GM12878 (cell line): ENCODE data around the gene INPP5D. TPM values are rescaled to one million over a fixed set of nuclear protein-coding genes. Genes with fewer than 3 reads are reported as not detected.

Experiments
- ATAC-seq: fragments of 200-7000 bp; cut with Tn5 transposase; 3 replicates; pipeline ENCODE4 v1.9.1; 2020; ENCODE audit warnings: mild to moderate bottlenecking, moderate library complexity
- BruUV-seq: library from RNA; stranded (reverse); fragments of 400-500 nt; replicated peaks from 2 replicates; lab custom pipeline; 2021; lab: Mats Ljungman, UMichigan
- CTCF ChIA-PET: fragments of 300-600 bp; sonication (Branson Sonifier 250); formaldehyde crosslinking; extraction: SDS; loops from one replicate; lab custom pipeline; 2021; ENCODE audit warnings: inconsistent platforms; lab: Yijun Ruan, JAX
- POLR2A ChIA-PET: fragments of 350-600 bp; formaldehyde crosslinking; extraction: SDS; loops from one replicate; lab custom pipeline; 2021; ENCODE audit warnings: inconsistent platforms; lab: Charles Lee
- RAD21 ChIA-PET: fragments of 300-600 bp; sonication (Branson Sonifier 250); formaldehyde crosslinking; loops from one replicate; lab custom pipeline; 2023; ENCODE audit warnings: antibody characterized with exemption; ENCODE audit not compliant: unreplicated experiment; lab: Charles Lee
- SMC1A ChIA-PET: fragments of 300-600 bp; sonication (Branson Sonifier 250); formaldehyde crosslinking; loops from one replicate; lab custom pipeline; 2023; ENCODE audit not compliant: unreplicated experiment, uncharacterized antibody; lab: Charles Lee
- DNase-seq: peaks from one replicate; pipeline ENCODE4 v3.0.0-alpha.2; 2011; ENCODE audit warnings: low read depth, low spot score
- FAIRE-seq: peaks from 3 replicates; lab custom pipeline; 2011; peaks lifted over from hg19 to GRCh38; lab: Jason Lieb, UNC
- H2AFZ ChIP-seq: 2 replicates; pipeline ENCODE4 v1.6.0; 2011; ENCODE audit warnings: low read depth, low read length, control low read depth; ENCODE audit not compliant: control insufficient read depth
- H3K27ac ChIP-seq: 2 replicates; pipeline ENCODE4 v1.5.1; 2011; ENCODE audit warnings: control low read depth; ENCODE audit not compliant: control insufficient read depth, insufficient read depth
- H3K27me3 ChIP-seq, 2 experiments: replicated peaks in 1 of 2; 2 replicates each; pipeline versions ENCODE4 v1.6.0 to v1.6.1; 2011; ENCODE audit warnings: low read length in 1 of 2; ENCODE audit not compliant: control insufficient read depth in 2 of 2, insufficient read depth in 2 of 2
- H3K36me3 ChIP-seq, 2 experiments: 2 replicates each; pipeline ENCODE4 v1.5.1; 2011; ENCODE audit warnings: low read length in 1 of 2; ENCODE audit not compliant: control insufficient read depth in 2 of 2, insufficient read depth in 2 of 2
- H3K4me1 ChIP-seq: 2 replicates; pipeline ENCODE4 v1.6.1; 2011; ENCODE audit warnings: mild to moderate bottlenecking, low read length, moderate library complexity, mixed read lengths; ENCODE audit not compliant: control insufficient read depth, insufficient read depth
- H3K4me2 ChIP-seq: 2 replicates; pipeline ENCODE4 v1.6.0; 2011; ENCODE audit warnings: control low read depth; ENCODE audit not compliant: control insufficient read depth, insufficient read depth
- H3K4me3 ChIP-seq: fragments of 200-600 bp; sonication (generic); 2 replicates; pipeline ENCODE4 v1.5.1; 2016
- H3K79me2 ChIP-seq: 2 replicates; pipeline ENCODE4 v1.6.0; 2011; ENCODE audit warnings: low read length; ENCODE audit not compliant: control insufficient read depth, insufficient read depth
- H3K9ac ChIP-seq: 2 replicates; pipeline ENCODE4 v1.8.0; 2011; ENCODE audit warnings: low read length, control low read depth, mixed read lengths; ENCODE audit not compliant: control insufficient read depth, insufficient read depth
- H3K9me3 ChIP-seq: replicated peaks from 3 replicates; pipeline ENCODE4 v1.5.1; 2011; ENCODE audit warnings: mild to moderate bottlenecking, low read length; ENCODE audit not compliant: control insufficient read depth, insufficient read depth
- H4K20me1 ChIP-seq: 2 replicates; pipeline ENCODE4 v1.6.0; 2011; ENCODE audit not compliant: control insufficient read depth, insufficient read depth
- BHLHE40 ChIP-seq, 2 experiments: fragments of 450-650 bp in 1 of 2; IDR thresholded peaks; 2 replicates each; pipeline ENCODE4 v1.6.1; 2011 to 2017; ENCODE audit warnings: low read depth in 2 of 2, borderline replicate concordance in 1 of 2, improper control_type of control experiment in 1 of 2, low read length in 1 of 2, mild to moderate bottlenecking in 1 of 2
- BRCA1 ChIP-seq: IDR thresholded peaks from 2 replicates; pipeline ENCODE4 v1.6.1; 2011; ENCODE audit warnings: low read depth, low read length, improper control_type of control experiment
- CEBPB ChIP-seq, 2 experiments: fragments of 150-350 bp in 1 of 2; IDR thresholded peaks; 2 replicates each; pipeline ENCODE4 v1.6.1; 2012 to 2014; ENCODE audit warnings: low read depth in 2 of 2, low read length in 2 of 2, borderline replicate concordance in 1 of 2, inconsistent platforms in 1 of 2
- CHD4 ChIP-seq: fragments of 200-600 bp; sonication (generic); IDR thresholded peaks from 2 replicates; pipeline ENCODE4 v1.6.1; 2016; ENCODE audit warnings: mild to moderate bottlenecking
- EGR1 ChIP-seq, 2 experiments: IDR thresholded peaks; 1 replicate in 1 of 2; 2 replicates in 1 of 2; pipeline ENCODE4 v1.6.1; 2011 to 2012; ENCODE audit warnings: low read depth in 2 of 2, low read length in 2 of 2, borderline replicate concordance in 1 of 2, mild to moderate bottlenecking in 1 of 2, moderate library complexity in 1 of 2
- LARP7 ChIP-seq: fragments of 450-650 bp; IDR thresholded peaks from 2 replicates; pipeline ENCODE4 v1.6.1; 2017; ENCODE audit warnings: mild to moderate bottlenecking
- MEF2A ChIP-seq: IDR thresholded peaks from 2 replicates; pipeline ENCODE4 v1.6.1; 2011; ENCODE audit warnings: low read depth, mild to moderate bottlenecking, low read length, moderate library complexity; ENCODE audit not compliant: insufficient read depth
- NR2C1 ChIP-seq: fragments of 450-650 bp; IDR thresholded peaks from 2 replicates; pipeline ENCODE4 v1.6.1; 2017; ENCODE audit warnings: antibody characterized with exemption, mild to moderate bottlenecking, moderate library complexity
- PAX5 ChIP-seq: IDR thresholded peaks from 2 replicates; pipeline ENCODE4 v1.6.1; 2011; ENCODE audit warnings: low read depth, low read length, borderline replicate concordance
- PML ChIP-seq: IDR thresholded peaks from 2 replicates; pipeline ENCODE4 v1.6.1; 2012; ENCODE audit warnings: low read length, inconsistent platforms
- RAD51 ChIP-seq: fragments of 450-650 bp; IDR thresholded peaks from 2 replicates; pipeline ENCODE4 v1.6.1; 2016; ENCODE audit warnings: moderate library complexity, mild to moderate bottlenecking, inconsistent platforms
- SIX5 ChIP-seq: IDR thresholded peaks from 2 replicates; pipeline ENCODE4 v1.6.1; 2011; ENCODE audit warnings: mild to moderate bottlenecking, low read depth, low read length, moderate library complexity; ENCODE audit not compliant: severe bottlenecking
- SMAD5 ChIP-seq: IDR thresholded peaks from 2 replicates; pipeline ENCODE4 v1.6.1; 2016; ENCODE audit warnings: antibody characterized with exemption, low read depth
- ZNF384 ChIP-seq: IDR thresholded peaks from 2 replicates; pipeline ENCODE4 v1.6.1; 2012; ENCODE audit warnings: low read depth, mild to moderate bottlenecking, low read length, improper control_type of control experiment, borderline replicate concordance
- WGBS: methylation state at CpG from one replicate; pipeline ENCODE4 v1.1.6; 2016; ENCODE audit warnings: low lambda C conversion rate; ENCODE audit not compliant: insufficient replicate concordance, insufficient coverage; ENCODE audit errors: missing lambda C conversion rate; 5-methylcytosine and 5-hydroxymethylcytosine counted together
- in situ Hi-C: fragments of 300-500 bp; cut with MboI; formaldehyde crosslinking; loops from 9 replicates; pipeline ENCODE4 v1.14.3; 2018; ENCODE audit warnings: mixed read lengths
- intact Hi-C: fragments of 100-400 bp; cut with micrococcal nuclease; formaldehyde crosslinking; loops from one replicate; pipeline ENCODE4 v1.14.2; 2022; ENCODE audit not compliant: unreplicated experiment
- polyA plus RNA-seq, 11 experiments: library from polyadenylated mRNA; depleted of rRNA in 4 of 11; unstranded in 6 of 11; stranded (reverse) in 5 of 11; fragments of >200 nt; fragmentation: Nextera tagmentation in 4 of 11; fragmentation: Illumina TruSeq in 1 of 11; extraction: Ambion mirVana in 4 of 11; extraction: Trizol in 1 of 11; gene quantifications; 1 replicate in 1 of 11; 2 replicates in 10 of 11; pipeline versions ENCODE4 v1.2.1 to v1.2.3, GENCODE V29; 2011 to 2016; ENCODE audit warnings: inconsistent platforms in 2 of 11, missing spikeins in 2 of 11, low read depth in 1 of 11
- total RNA-seq, 4 experiments: library from RNA; depleted of rRNA in 3 of 4; stranded (reverse); fragments of >200 nt in 3 of 4; fragmentation: Illumina TruSeq in 1 of 4; extraction: Trizol in 1 of 4; gene quantifications; 2 replicates each; pipeline versions ENCODE4 v1.2.1 to v1.2.3, GENCODE V29; 2013 to 2021
- TF ChIP-seq, protein P1 (sequence below): IDR thresholded peaks from 2 replicates; pipeline ENCODE4 v1.6.1; 2011; ENCODE audit warnings: low read depth, mild to moderate bottlenecking, low read length, moderate library complexity, borderline replicate concordance; ENCODE audit errors: extremely low read depth
- TF ChIP-seq, protein P2 (sequence below): fragments of 450-650 bp; IDR thresholded peaks from 2 replicates; pipeline ENCODE4 v1.6.1; 2017; ENCODE audit warnings: mild to moderate bottlenecking, moderate library complexity
- TF ChIP-seq, protein P3 (sequence below): fragments of 450-650 bp; IDR thresholded peaks from 2 replicates; pipeline ENCODE4 v1.6.1; 2017; ENCODE audit warnings: antibody characterized with exemption, mild to moderate bottlenecking, moderate library complexity

Gene INPP5D
- total and polyA plus RNA-seq, 10 of the 15 experiments (the other 5 are each of a cell fraction or from before 2014, with no cell fraction given) = 11.8 to 139 (median 88.8) TPM

DNA sequence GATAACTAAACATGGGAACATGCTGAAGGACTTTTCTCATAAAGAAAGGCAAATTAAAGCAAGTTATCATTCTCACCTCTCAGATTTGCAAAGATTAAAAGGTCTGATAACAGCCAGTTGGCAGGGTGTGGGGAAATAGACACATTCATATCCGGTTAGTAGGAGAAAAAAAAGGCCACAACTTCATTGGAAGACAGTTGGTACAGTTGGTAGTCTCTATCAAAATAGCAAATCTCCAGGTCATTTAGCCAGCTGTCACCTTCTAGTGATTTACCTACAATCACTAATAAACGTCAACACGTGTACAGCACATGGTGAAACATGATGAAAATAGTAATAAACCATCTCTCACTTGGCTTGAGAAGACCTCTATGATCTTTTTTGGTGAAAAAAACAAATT lies 16.6 kb downstream of the INPP5D start:
- DNase-seq (no peak), FAIRE-seq (no peak), ATAC-seq (no peak)
- TSS peak; percentile 5 for BruUV-seq
- H3K27me3 ChIP-seq = no peaks in the 10 kb centered on the region
- H2AFZ ChIP-seq = no peak overlapping the region
- in situ Hi-C loops = no loop called here
- H3K9ac ChIP-seq = no peak overlapping the region; the same call in 1 of the 2 replicates
- ChIA-PET RAD21 (interaction anchor here (1.4 to 15.1 kb wide), 7 partner anchors 8 to 147 kb away, joined by 3 to 361 read pairs (median 10); partner anchors contain the start of gene INPP5D), CTCF (interaction anchor here (0.7 to 4.2 kb wide), 4 partner anchors 12 to 333 kb away, joined by 3 to 46 read pairs (median 12); partner anchors contain the start of gene INPP5D), SMC1A (interaction anchor here (1.0 to 17.9 kb wide), 6 partner anchors 10 to 119 kb away, joined by 4 to 351 read pairs (median 24); partner anchors contain the start of gene INPP5D), POLR2A (interaction anchor here (0.7 to 11.9 kb wide), 9 partner anchors 8 to 27 kb away, joined by 3 to 271 read pairs (median 6); partner anchors contain the start of gene INPP5D)
- H3K27ac ChIP-seq = peak overlapping the region; percentile 89
- intact Hi-C loops = no loop called here
- peaks cover 82% of the 10 kb centered on the region for H3K79me2 ChIP-seq
- peaks cover 2% of the 10 kb centered on the region; the same call in 1 of the 3 replicates for H3K9me3 ChIP-seq
- H4K20me1 ChIP-seq = no peaks in the 10 kb centered on the region; the same call in 1 of the 2 replicates
- peaks cover 17 to 31% of the 10 kb centered on the region in 2 experiments for H3K36me3 ChIP-seq
- H3K4me2 ChIP-seq = peak overlapping the region; percentile 90; the same call in 1 of the 2 replicates
- H3K4me1 ChIP-seq = peaks cover 90% of the 10 kb centered on the region
- WGBS = 35% methylated on average over 3 of the region's 3 CpGs
- 0 out of 2 replicates have a peak overlapping the region, but pooled peaks have one; percentile 30 for H3K4me3 ChIP-seq
- TF ChIP-seq RAD51 = no peak
- TF ChIP-seq CHD4 = no peak
- TF ChIP-seq PML = no peak
- TF ChIP-seq, protein P1, sequence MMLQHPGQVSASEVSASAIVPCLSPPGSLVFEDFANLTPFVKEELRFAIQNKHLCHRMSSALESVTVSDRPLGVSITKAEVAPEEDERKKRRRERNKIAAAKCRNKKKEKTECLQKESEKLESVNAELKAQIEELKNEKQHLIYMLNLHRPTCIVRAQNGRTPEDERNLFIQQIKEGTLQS = no peak
- TF ChIP-seq, protein P2, sequence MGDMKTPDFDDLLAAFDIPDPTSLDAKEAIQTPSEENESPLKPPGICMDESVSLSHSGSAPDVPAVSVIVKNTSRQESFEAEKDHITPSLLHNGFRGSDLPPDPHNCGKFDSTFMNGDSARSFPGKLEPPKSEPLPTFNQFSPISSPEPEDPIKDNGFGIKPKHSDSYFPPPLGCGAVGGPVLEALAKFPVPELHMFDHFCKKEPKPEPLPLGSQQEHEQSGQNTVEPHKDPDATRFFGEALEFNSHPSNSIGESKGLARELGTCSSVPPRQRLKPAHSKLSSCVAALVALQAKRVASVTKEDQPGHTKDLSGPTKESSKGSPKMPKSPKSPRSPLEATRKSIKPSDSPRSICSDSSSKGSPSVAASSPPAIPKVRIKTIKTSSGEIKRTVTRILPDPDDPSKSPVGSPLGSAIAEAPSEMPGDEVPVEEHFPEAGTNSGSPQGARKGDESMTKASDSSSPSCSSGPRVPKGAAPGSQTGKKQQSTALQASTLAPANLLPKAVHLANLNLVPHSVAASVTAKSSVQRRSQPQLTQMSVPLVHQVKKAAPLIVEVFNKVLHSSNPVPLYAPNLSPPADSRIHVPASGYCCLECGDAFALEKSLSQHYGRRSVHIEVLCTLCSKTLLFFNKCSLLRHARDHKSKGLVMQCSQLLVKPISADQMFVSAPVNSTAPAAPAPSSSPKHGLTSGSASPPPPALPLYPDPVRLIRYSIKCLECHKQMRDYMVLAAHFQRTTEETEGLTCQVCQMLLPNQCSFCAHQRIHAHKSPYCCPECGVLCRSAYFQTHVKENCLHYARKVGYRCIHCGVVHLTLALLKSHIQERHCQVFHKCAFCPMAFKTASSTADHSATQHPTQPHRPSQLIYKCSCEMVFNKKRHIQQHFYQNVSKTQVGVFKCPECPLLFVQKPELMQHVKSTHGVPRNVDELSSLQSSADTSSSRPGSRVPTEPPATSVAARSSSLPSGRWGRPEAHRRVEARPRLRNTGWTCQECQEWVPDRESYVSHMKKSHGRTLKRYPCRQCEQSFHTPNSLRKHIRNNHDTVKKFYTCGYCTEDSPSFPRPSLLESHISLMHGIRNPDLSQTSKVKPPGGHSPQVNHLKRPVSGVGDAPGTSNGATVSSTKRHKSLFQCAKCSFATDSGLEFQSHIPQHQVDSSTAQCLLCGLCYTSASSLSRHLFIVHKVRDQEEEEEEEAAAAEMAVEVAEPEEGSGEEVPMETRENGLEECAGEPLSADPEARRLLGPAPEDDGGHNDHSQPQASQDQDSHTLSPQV = peak; percentile 46; the same call in 1 of the 2 replicates
- TF ChIP-seq BRCA1 = no peak
- TF ChIP-seq SMAD5 = no peak
- no peak for TF ChIP-seq CEBPB (IDR thresholded peaks at IDR 0.05; ENCODE audit: borderline replicate concordance in 1 of 2, low read depth in 2 of 2, low read length in 2 of 2)
- TF ChIP-seq, protein P3, sequence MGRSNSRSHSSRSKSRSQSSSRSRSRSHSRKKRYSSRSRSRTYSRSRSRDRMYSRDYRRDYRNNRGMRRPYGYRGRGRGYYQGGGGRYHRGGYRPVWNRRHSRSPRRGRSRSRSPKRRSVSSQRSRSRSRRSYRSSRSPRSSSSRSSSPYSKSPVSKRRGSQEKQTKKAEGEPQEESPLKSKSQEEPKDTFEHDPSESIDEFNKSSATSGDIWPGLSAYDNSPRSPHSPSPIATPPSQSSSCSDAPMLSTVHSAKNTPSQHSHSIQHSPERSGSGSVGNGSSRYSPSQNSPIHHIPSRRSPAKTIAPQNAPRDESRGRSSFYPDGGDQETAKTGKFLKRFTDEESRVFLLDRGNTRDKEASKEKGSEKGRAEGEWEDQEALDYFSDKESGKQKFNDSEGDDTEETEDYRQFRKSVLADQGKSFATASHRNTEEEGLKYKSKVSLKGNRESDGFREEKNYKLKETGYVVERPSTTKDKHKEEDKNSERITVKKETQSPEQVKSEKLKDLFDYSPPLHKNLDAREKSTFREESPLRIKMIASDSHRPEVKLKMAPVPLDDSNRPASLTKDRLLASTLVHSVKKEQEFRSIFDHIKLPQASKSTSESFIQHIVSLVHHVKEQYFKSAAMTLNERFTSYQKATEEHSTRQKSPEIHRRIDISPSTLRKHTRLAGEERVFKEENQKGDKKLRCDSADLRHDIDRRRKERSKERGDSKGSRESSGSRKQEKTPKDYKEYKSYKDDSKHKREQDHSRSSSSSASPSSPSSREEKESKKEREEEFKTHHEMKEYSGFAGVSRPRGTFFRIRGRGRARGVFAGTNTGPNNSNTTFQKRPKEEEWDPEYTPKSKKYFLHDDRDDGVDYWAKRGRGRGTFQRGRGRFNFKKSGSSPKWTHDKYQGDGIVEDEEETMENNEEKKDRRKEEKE = no peak
- TF ChIP-seq NR2C1 = no peak
- TF ChIP-seq MEF2A = no peak
- TF ChIP-seq LARP7 = no peak
- no peak; the same call in 1 of the 2 replicates for TF ChIP-seq ZNF384
- no peak for TF ChIP-seq SIX5
- TF ChIP-seq EGR1 (IDR thresholded peaks at IDR 0.05; ENCODE audit: borderline replicate concordance in 1 of 2, low read depth in 2 of 2, low read length in 2 of 2) = no peak
- no peak for TF ChIP-seq PAX5
- TF ChIP-seq BHLHE40 (IDR thresholded peaks at IDR 0.05; ENCODE audit: borderline replicate concordance in 1 of 2, low read depth in 2 of 2, low read length in 1 of 2) = peak; percentile 6 to 12; a peak in 1 of 4 replicates
